Left renal pelvis (tissue), 4 donors: Measurements from ENCODE around the gene APOL4. TPM values are rescaled to one million over a fixed set of nuclear protein-coding genes. Genes with fewer than 3 reads are reported as not detected.

ENCODE experiments used
- polyA plus RNA-seq, 4 donors: library from polyadenylated mRNA; unstranded; fragments of 120-200 nt; gene quantifications; one replicate each; pipeline ENCODE4 v1.2.1, GENCODE V29; 2013; ENCODE audit not compliant: insufficient read length in 4 of 4

Gene APOL4
- polyA plus RNA-seq, 4 donors = 7.3 to 27.6 (median 9.4) TPM

Other genes starting within 250 kb of the APOL4 start
- gene RBFOX2, start 173.0 kb downstream of the APOL4 start, polyA plus RNA-seq = 100 to 1,000 TPM; 113 to 208 (median 133) TPM
- gene APOL3, start 41.1 kb downstream of the APOL4 start, polyA plus RNA-seq = 10 to 100 TPM; 13.0 to 16.0 (median 13.6) TPM
- 10 to 100 TPM; 25.4 to 41.6 (median 32.2) TPM for gene APOL2, start 37.7 kb upstream of the APOL4 start, polyA plus RNA-seq
- 10 to 100 TPM in 3 of 4 donors, 1 to 10 TPM in 1; 9.9 to 13.5 (median 12.0) TPM for gene APOL1, start 51.3 kb upstream of the APOL4 start, polyA plus RNA-seq
- 100 to 1,000 TPM; 131 to 293 (median 286) TPM for gene MYH9, start 186.2 kb upstream of the APOL4 start, polyA plus RNA-seq